ENCODE measurements around the gene CSF3.

GRCh38 chr17:40000161-40000560, 15.1 kb upstream of the CSF3 start:
- no peak for TF ChIP-seq CTCF (IDR thresholded peaks at IDR 0.05 in 8 of 11, conservative IDR thresholded peaks at IDR 0.05 in 3 of 11)
- no peak for TF ChIP-seq POLR2A (IDR thresholded peaks at IDR 0.05)
- no peak for TF ChIP-seq POLR2AphosphoS5 (IDR thresholded peaks at IDR 0.05)
